Measurements from ENCODE around the gene ENPP5.

Gene ENPP5, protein sequence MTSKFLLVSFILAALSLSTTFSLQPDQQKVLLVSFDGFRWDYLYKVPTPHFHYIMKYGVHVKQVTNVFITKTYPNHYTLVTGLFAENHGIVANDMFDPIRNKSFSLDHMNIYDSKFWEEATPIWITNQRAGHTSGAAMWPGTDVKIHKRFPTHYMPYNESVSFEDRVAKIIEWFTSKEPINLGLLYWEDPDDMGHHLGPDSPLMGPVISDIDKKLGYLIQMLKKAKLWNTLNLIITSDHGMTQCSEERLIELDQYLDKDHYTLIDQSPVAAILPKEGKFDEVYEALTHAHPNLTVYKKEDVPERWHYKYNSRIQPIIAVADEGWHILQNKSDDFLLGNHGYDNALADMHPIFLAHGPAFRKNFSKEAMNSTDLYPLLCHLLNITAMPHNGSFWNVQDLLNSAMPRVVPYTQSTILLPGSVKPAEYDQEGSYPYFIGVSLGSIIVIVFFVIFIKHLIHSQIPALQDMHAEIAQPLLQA

DNA sequence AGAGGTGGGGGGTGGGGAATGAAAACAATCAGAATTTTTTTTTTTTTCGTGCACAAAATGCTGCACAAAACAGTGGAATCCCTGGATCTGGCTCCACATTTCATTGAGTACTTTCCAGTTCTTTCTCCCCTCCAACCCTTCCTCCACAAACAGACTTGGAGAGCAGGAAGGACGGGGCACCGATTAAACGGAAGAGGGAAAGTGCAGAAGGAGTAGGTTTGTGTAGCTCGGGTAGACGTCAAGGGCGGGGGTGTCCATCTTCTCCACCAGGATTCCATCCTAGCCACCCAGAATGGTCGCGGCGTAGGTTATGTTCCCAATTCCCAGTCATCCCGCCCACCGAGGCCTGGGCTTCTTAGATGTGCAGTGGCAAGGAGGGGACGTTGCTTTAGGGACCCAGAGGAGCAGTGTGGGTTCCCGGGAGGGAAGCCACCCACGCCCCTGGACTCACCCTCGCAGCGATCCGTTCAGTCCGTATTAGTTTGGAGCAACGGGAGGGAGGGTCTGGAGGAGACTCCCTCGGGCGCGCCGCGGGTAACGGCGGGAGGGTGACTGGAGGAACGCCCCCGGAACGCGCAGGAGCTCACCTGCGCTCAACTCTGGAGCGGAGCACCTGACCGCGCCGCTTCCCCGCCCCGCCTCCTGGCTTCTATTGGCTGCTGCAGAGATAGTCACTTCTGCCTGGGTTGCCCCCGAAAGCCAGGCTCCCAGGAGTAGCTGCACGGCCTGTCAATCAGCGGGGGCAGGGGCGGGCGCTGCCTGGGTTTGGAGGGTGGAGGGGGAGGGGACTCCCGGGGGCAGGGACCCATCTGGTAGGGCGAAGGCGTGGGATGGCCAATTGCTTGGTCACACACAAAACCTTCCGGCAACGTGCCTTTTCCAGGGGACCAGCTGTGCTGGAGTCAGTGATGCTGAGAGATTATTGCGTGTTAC is at the start of gene ENPP5:
ENPP5 (minus strand) TSS at position 624 of the 933 bp plus-strand sequence. CDS start 2,718 bp downstream, outside the sequence.
- no peak for DNase-seq

DNA sequence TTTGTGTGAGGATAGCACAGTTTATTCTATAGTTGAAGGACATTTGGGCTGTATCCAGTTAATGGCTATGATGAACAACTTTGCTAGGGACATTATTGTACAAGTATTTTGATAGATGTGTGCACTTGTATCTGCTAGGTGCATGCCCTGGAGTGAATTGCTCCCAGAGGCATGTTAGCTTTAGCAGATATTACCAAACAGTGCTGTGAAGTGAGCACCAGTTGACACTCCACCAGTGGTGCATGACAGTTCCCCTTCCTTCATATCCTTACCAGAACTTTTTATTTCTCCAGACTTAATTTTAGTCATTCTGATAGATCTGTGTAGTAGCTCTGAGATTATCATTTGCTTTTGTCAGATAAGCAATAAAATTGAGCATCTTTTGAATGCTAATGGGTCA is 48.9 kb upstream of the ENPP5 start:
- DNase-seq = no peak

DNA sequence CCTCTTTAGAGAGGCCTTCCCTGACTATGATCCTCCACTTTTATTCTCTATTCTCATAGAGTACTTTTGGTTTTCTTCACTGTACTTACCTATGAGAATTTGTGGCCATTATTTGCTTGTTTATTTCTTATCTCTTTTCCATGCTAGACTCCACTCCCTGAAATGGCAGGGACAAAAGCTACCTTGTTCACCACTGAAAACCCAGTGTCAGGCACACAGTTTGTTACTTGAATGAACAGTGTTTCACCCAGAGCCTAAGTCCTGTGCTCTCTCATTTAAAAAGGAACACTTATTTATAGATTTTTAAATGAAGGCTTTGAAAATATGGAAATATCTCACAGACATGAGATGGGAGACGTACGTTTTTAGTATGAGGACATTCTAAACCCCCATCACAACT is 47.7 kb upstream of the ENPP5 start:
- no peak for DNase-seq

DNA sequence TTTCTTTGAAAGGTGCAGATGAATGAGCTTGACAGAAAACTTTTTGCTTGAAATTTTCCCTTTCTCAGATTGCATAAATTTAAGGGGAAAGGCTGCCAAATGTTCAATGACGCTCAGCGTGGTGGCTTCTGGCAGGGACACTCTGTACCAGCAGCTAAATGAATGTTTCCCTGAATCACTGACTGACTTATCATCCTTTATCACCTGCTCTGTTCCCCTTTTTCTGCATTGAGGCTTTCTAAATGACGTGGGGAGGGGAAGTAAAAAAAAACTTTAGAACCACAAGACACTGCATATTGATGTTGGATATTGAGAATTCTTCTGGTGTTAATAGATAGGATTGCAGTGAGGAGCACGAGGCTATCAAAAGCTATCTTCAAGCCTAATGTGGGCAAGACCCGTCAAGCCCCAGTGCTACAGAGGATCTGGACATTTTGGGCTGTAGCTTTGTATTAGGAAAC is 46.9 kb upstream of the ENPP5 start:
- no peak for DNase-seq

DNA sequence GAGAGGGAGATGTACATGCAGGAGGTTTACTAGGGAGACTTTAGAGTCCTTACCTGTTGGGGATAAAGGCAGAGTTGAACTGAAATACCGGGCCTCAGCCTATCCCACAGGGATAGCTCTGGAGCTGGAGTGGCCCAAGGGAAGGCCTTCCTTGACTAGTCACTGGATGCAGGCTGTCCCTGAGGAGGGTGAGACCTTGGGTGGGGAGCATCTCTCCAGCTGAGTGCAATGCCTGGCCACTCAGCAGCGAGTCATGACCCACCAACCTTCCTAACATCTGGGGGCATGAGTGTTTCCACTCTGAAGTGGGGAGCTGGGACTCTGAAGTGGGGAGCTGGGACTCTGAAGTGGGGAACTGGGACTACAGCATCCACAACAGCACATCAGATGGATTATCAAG is 46.1 kb upstream of the ENPP5 start:
- DNase-seq = no peak

DNA sequence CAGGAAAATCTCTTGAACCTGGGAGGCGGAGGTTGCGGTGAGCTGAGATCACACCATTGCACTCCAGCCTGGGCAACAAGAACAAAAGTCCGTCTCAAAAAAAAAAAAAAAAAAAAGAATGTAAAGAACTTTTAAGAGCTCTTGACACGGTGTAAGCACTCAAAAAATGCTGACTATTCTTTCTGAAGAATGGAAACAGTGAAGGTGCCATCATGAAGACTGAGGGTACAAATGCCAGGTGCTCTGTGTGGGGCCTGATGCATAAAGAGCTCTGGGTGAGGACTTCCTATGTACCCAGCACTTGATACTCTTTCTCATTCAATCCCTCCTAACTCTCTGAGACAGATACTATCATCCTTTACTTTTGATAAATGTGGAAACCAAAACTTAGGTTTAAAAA is 45.0 kb upstream of the ENPP5 start:
- DNase-seq = no peak

DNA sequence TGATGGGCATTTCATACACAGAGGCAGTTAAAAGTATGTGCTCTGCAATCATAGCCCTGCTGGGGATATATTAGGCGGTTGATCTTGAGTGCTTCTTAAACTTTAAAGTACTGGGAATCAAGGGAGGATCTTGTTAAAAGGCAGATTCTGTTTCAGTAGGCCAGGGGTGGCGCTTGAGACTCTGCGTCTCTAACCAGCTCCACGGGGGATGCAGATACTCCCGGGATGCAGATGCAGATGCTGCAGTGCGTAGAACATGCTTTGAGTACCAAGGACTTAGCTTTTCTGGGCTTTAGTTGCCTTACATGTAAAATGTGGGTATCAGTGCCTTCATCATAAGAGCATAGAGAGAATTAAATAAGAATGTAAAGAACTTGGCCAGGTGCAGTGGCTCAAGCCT is 44.4 kb upstream of the ENPP5 start:
- DNase-seq = no peak

DNA sequence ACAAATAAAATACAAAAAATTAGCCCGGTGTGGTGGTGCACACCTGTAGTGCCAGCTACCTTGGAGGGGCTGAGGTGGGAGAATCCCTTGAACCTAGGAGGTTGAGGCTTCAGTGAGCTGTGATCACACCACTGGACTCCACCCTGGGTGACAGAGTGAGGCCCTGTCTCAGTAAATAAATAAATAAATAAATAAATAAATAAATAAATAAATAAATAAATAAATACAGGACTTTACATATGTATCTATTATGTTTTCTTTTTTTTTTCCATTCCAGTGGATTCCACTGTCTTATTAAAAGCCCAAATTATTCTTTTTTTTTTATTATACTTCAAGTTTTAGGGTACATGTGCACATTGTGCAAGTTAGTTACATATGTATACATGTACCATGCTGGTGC is 41.1 kb upstream of the ENPP5 start:
- DNase-seq = no peak

DNA sequence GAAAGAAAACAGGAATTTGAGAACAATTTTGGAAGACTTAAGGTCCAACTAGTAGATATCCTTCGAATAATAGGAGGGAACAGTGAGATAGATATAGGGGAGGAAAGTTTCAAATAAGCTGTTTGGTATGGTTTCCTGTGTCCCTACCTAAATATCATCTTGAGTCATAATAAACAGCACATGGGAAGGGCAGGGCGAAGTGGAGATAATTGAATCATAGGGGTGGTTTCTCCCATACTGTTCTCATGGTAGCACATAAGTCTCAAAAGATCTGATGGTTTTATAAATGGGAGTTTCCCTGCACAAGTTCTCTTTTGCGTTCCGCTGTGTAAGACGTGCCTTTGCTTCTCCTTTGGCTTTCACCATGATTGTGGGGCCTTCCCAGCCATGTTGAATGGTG is 39.5 kb upstream of the ENPP5 start:
- DNase-seq = no peak

DNA sequence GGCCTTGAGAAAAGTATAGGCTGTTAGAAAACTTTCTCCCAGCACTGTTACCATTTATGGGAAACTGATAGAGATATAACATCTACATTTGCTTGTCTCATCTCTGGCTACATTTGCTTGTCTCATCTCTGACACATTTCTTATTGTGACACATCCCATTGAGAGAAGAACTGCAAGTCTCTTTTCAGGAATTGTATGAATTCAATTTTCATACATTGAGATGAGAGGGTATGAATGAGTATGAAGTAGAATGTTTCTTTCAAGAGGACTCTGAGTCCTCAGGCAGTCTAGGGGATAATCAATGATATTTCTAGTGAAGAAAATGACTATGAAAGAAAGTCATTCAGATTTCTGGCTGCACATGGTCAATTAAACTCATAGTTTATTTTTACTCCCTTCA is 37.5 kb upstream of the ENPP5 start:
- no peak for DNase-seq

DNA sequence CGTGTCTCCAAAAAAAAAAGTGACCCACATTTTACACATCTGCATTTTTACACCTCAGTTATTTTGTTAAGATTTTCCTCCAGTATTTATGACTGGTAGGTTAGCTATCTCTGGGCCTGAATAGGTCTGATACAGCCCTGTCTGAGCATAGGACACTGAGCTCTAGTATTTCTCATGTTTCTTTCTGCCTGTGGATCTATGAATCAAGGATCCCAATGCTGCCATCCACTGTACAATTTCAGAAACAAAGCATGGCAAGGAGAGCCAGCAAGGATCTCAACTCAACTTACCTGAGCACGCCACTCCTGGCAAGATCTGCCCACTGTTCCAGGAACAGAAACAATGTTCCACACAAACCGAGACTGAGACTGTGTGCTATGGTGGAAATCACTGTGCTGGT is 36.4 kb upstream of the ENPP5 start:
- no peak for DNase-seq

DNA sequence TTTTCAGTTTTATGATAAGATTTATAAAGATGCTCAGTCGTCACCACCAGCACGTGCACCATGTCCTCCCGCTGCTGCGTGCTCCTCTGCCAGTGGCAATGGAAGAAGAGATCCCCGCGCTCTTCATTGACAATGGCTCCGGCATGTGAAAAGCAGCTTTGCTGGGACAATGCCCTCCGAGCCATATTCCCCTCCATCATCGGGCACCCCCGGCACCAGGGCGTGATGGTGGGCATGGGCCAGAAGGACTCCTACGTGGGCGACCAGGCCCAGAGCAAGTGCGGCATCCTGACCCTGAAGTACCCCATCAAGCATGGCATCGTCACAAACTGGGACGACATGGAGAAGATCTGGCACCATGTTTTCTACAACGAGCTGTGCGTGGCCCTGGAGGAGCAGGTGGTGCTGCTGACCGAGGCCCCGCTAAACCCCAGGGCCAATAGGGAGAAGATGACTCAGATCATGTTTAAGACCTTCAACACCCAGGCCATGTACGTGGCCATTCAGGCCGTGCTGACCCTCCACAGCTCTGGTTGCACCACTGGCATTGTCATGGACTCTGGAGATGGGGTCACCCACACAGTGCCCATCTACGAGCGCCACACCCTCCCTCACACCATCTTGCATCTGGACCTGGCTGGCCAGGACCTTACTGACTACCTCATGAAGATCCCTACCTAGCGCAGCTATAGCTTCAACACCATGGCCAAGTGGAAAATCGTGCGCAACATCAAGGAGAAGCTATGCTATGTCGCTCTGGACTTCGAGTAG is 34.3 kb upstream of the ENPP5 start:
- DNase-seq = no peak

DNA sequence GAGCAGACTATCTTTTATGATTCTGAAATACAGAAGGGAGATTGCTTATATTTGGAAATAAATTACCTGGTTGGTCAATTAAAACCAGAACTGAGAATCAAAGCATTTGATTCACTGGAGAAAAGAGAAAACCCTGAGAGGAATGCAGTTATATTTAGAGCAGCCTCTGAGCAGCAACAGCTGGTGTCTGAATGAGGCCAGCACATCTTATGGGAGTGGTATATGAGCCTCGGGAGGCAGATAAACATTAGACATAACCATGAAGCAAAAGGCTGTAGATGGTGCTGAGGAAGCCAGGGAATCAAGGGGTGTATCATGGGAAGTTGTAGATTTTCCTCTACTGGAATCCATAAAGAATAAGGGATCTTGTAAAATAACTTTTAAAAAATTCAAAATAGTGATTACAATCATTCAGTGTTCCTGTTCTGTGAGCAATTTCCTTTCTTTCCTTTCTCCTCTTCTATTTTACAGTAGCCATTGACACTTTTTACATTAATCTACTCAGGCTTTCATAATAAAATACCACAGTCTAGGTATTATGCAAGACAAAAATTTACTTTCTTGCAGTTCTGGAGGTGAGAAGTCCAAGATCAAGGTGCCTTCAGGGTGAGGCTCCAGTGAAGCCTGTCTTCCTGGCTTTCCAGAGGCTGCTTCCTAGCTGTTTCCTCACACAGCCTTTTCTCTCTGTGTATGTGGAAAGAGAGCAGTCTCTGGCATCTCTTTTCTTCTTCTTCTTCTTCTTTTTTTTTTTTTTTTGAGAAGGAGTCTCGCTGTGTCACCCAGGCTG is 32.8 kb upstream of the ENPP5 start:
- no peak for DNase-seq

DNA sequence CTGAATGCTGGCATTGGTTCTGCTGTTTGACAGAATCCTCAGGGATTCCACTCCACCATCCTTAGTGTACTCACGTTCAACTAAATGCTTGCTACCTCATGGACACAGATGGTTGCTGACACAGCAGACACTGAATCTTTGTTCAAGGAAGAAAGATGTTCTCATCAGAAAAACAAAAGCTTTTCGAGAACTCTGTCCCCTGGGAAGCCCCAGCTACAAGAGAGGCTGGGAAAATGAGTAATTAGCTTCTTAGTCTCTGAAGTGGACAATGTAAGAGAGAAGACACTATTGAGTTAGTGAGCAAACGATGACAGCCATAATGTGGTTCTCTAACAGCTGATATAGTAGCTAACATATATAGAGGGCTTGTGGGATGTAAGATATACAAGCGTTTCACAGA is 30.9 kb upstream of the ENPP5 start:
- no peak for DNase-seq

DNA sequence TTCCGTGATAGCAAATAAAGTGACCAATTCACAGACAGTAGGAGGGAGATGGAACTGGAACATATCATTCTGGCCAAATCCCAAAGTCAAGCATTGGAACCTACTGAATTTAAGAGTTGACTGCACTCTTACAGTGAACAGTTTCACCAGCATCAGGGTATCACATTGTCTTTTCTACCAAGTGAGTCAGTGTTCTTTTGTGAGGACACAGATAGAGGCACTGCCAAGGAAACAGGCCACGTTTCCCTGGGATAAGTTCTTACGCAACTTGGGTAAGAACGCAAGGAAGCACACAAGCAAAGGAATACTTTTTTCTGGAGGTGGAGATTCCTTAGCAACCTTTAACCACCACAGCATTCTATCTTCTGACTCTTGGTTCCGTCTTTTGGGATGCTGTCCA is 28.6 kb upstream of the ENPP5 start:
- DNase-seq = no peak

DNA sequence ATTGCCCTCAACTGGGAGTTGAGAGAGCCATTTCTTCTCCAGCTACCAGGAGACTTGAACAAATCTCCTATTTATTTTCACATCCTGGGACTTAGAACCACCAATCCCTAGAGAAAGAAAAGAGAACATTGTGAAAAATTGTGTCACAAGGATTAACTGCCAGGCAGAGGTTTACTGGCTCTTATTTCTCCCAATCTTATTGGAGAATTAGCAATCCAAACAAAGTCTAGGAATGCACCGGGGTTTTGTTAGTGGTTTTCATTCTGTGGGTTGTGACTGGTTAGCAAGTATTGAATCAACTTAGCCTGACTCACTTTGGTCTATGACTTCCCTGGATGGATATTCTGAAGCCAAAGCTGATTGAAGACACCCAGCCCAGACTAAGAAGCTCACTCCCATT is 21.2 kb upstream of the ENPP5 start:
- DNase-seq = no peak

DNA sequence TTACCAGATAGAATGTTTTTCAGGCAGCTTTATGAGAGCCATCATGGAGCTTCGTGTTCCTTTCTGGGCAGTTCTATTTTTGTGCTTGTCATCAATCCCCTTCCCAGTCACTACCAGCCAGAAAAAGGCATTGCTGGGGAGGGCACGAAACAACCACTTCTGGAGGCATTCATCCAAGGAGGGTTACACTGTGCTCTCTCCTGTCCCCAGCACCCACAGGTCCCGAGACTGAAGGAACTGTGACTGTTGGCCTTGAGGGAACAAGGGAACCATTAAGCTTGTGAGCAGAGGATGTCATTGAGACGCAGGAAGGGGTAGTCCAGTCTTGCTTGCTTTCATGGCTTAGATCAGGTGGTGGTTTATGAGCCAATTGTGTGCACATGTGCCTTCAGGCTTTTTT is 20.1 kb upstream of the ENPP5 start:
- DNase-seq = no peak

DNA sequence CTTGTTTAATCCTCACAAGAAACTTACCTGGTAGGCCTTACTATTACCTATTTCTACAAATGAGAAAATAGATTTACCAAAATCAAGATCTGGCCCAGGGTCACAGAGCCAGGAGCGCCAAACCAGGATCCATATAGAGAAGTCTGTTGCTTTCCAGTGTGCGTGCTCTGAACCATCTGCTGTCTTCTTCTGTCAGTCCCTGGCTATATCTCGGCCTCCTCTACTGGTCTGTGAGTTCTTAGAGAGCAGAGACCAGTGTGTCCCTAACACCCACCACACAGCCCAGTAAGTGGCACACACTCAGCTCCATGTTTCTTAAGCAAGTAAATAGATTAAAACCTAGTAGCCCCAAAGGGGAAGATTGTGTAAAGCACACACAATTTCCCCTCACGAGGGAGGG is 18.9 kb upstream of the ENPP5 start:
- no peak for DNase-seq

DNA sequence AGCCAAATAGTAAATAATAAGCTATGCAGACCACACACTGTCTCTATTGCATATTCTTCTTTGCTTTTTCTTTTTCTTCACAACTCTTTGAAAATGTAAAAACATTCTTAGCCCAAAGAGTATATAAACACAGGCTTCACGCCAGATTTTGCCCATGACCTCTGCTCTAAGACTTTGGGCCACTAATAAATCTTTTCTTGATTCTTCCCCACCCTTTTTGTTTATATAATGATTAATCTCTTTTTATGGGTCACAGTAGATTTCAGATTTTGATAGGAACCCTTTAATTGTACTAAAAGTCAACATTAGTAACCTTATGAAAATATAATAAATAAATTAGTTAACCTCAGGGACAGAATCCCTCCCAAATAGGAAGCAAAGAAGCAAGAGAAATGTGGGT is 15.8 kb upstream of the ENPP5 start:
- DNase-seq = no peak

DNA sequence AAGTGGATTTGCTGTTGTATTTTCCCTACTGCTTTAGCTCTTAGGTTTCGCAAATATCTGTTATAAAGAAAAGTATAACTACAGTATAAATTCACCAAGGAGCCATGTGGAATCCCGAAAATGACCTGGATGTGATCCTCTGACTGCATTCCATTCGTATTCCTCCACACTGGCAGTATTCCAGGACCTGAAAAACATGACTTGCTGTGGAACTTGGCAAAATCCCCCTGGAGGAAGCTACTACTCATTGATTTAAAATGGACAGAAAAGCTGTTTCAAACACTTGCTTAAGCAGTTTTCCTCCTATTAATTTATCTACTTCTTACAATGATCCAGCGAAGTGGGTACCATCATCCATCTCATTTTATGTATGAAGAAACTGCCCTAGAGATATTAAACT is 13.3 kb upstream of the ENPP5 start:
- no peak for DNase-seq

DNA sequence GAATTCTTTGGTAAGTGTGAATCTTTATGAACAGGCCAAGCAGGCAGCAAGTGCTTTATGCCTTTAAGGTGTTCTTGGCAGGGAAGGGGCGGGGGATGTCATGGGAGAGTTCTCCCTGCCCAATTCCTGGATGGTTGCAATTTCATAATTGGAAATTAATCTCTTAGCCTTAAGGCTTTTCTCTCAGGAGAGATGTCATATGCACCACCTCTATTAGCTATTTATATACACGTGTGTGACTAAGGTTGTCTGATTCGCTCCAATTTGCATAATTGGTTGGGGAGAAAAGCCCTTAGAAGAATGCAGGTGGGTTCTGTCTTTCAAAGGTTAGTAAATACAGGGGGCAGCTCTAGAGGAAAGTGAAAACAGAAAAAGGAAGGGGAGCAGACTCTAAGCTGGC is 5.2 kb upstream of the ENPP5 start:
- DNase-seq = no peak

DNA sequence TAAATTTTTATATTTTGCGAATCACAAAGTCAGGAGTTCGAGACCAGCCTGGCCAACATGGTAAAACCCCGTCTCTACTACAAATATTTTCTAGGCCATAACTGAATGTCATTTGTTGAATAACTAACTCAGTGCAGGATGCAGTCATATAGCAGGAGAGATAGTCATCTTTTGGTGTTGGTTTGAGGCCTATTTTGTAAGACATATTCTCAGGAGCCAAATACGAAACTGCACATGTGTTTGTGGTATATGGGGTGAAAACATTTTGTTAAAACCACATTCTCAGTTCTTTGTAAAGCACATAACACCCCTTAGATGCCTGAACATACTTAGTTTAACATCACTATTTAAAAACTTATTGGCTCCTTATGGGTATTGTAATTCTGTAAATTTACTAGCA is 4.7 kb upstream of the ENPP5 start:
- no peak for DNase-seq
